Measurements from ENCODE around the gene LRRN1.

Gene LRRN1

DNA sequence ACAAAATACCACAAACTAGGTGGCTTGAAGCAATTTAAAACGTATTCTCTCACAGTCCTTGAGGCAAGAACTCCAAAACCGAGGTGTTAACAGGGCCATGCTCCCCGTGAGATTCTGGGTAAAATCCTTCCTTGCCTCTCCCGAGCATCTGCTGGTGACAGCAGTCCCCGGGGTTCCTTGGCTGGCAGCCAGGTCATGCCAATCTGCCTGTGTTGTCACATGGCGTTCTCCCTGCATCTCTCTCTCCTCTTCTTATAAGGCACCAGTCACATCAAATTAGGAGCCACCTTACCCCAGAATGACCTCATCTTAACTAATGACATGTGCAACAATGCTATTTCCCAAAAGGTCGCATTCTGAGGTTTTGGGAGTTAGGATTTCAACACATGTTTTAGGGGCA lies 26.3 kb upstream of the LRRN1 start:
- no peak for TF ChIP-seq ZFX (IDR thresholded peaks at IDR 0.05; ENCODE audit: borderline replicate concordance)
- TF ChIP-seq, protein P1, sequence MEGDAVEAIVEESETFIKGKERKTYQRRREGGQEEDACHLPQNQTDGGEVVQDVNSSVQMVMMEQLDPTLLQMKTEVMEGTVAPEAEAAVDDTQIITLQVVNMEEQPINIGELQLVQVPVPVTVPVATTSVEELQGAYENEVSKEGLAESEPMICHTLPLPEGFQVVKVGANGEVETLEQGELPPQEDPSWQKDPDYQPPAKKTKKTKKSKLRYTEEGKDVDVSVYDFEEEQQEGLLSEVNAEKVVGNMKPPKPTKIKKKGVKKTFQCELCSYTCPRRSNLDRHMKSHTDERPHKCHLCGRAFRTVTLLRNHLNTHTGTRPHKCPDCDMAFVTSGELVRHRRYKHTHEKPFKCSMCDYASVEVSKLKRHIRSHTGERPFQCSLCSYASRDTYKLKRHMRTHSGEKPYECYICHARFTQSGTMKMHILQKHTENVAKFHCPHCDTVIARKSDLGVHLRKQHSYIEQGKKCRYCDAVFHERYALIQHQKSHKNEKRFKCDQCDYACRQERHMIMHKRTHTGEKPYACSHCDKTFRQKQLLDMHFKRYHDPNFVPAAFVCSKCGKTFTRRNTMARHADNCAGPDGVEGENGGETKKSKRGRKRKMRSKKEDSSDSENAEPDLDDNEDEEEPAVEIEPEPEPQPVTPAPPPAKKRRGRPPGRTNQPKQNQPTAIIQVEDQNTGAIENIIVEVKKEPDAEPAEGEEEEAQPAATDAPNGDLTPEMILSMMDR (IDR thresholded peaks at IDR 0.05), result no peak
- no peak overlapping the region for H3K27ac ChIP-seq

DNA sequence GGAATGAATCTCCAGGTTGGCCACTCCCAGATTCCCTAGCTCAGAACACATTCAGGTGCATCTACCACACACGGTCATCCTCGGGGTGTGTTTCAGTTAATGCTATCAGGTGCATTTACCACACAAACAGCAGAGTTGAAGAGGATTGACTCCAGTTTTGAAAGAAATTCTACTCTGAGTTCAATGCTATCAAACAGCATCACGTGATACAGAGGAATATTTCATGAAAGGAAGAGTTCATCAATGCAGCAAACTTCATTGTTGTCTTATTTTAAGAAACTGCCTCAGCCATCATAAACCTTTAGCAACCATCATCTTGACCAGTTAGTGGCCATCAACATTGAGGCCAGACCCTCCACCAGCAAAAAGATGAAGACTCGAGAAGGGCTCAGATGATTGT lies 22.6 kb upstream of the LRRN1 start:
- H3K27ac ChIP-seq, result no peak overlapping the region
- TF ChIP-seq ZFX (IDR thresholded peaks at IDR 0.05; ENCODE audit: borderline replicate concordance), result no peak
- TF ChIP-seq, protein P1 (IDR thresholded peaks at IDR 0.05), result no peak

DNA sequence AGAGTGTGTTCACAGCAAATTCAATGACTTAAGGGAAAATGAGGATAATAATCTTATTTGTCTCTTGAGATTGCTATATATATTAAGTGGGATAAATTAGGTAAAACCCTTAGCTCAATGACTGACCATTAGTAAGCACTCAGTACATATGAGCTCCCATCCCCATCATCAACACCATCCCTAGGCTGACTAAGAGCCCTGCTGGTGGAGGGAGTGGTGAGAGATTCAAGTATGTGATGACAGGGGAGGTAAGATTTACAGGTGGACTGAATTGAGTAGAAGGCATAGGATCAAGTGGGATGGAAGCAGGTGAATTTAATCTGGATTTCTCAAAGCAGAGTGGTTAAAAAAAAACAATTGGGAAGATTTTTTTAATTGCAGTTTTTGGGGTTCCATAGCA lies 21.0 kb upstream of the LRRN1 start:
- TF ChIP-seq, protein P1 (IDR thresholded peaks at IDR 0.05), result no peak
- TF ChIP-seq ZFX (IDR thresholded peaks at IDR 0.05; ENCODE audit: borderline replicate concordance), result no peak
- no peak overlapping the region for H3K27ac ChIP-seq

DNA sequence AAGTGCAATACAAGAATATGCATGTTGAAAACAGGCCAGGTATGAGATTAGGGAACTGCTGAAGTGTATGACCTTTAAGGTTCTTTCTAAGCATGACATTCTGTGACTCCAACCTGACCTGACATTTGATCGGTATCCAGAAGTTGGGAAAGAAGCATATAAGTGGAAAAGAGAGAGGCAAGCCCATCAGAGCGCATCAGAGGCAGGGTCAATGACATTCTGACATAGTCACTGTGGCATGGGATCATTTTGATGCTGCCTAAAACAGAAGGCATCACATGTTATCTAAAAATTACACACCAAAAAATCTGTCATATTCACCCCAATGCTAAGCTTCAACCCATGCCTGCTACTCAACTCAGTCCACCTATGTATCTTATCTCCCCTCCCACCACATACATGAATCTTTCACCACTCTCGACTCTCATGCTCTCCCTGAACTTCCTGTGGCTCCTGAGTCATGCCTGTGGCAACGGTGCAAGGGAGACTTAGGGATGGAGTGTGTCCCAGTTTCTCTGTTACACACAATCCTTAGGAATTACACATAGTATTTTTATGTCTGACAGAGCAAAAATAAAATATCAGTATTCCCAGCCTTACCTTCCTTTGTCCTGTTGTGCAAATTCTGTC lies 20.5 kb upstream of the LRRN1 start:
- TF ChIP-seq ZFX (IDR thresholded peaks at IDR 0.05; ENCODE audit: borderline replicate concordance), result no peak
- TF ChIP-seq, protein P1 (IDR thresholded peaks at IDR 0.05), result no peak
- H3K27ac ChIP-seq, result no peak overlapping the region

DNA sequence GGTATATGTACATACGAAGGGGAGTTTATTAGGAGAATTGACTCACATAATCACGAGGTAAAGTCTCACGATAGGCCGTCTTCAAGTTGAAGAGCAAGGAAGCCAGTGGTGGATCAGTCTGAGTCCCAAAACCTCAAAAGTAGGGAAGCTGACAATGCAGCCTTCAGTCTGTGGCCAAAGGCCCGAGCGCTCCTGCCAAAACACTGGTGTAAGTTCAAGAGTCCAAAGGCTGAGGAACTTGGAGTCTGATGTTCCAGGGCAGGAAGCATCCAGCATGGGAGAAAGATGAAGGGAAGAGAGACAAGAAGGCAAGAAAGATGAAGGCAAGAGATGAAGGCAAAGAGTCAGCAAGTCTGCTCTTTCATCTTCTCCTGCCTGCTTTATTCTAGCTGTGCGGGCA lies 16.8 kb upstream of the LRRN1 start:
- no peak overlapping the region for H3K27ac ChIP-seq
- TF ChIP-seq ZFX (IDR thresholded peaks at IDR 0.05; ENCODE audit: borderline replicate concordance), result no peak
- TF ChIP-seq, protein P1 (IDR thresholded peaks at IDR 0.05), result no peak

DNA sequence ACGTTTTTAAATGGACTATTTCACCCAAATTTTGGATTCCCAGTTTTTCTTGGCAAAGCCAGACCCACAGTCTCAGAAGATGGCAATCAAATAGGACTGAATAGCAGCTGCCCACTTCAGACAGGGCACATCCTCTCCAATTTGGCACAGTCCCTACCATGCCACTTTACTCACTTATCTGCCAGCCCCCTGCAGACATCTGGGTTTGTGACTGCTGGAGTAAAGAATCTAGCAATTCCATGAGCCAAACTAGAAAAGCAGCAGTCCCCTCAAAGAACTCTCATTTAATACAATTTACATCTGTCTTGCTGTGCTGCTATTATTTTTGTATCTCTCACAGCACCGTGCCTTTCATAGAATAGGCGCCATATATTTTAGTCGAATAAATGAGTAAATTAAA lies 16.0 kb upstream of the LRRN1 start:
- TF ChIP-seq, protein P1 (IDR thresholded peaks at IDR 0.05), result no peak
- TF ChIP-seq ZFX (IDR thresholded peaks at IDR 0.05; ENCODE audit: borderline replicate concordance), result no peak
- H3K27ac ChIP-seq, result no peak overlapping the region

DNA sequence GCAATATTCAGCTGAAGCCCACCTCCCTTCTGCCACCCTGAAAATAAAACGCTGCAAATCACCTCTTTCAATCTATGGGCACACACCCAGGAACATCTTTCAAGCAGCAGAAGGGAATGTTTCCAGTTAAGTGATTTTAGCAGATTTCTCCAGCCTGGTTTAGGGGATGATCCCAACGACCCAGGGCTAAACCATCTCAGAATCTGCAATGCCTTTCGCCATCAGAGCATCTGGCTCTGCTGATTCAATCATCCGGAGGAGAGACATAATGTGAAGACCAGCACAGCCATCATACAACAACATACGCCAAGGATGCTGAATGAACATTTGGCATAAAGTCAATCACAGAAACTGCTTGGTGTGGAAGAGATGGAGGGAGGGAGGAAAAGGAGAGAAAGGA lies 15.5 kb upstream of the LRRN1 start:
- TF ChIP-seq ZFX (IDR thresholded peaks at IDR 0.05; ENCODE audit: borderline replicate concordance), result no peak
- TF ChIP-seq, protein P1 (IDR thresholded peaks at IDR 0.05), result no peak
- H3K27ac ChIP-seq, result no peak overlapping the region

Measured in 22Rv1 (cell line).